MM.1S (cell line): Measurements from ENCODE around the gene TWF1.
A peak's percentile ranks its signal among the peaks of the same experiment; 100 is the strongest.

Experiments
- CTCF ChIP-seq: fragments of 300-600 bp; sonication (generic); IDR thresholded peaks from 2 replicates; pipeline ENCODE4 v1.5.1; 2016; ENCODE audit warnings: antibody characterized with exemption, low read length, mixed read lengths
- EZH2 ChIP-seq: fragments of 300-600 bp; sonication (generic); optimal IDR thresholded peaks from 2 replicates; pipeline ENCODE3; 2017; ENCODE audit warnings: low read depth, mild to moderate bottlenecking, antibody characterized with exemption, low read length, mixed read lengths
- EZH2phosphoT487 ChIP-seq: fragments of 300-600 bp; sonication (generic); IDR thresholded peaks from 2 replicates; pipeline ENCODE4 v1.6.1; 2018; ENCODE audit warnings: antibody characterized with exemption, low read length

- TF ChIP-seq EZH2, result no peak
- TF ChIP-seq CTCF, result peak; percentile 33
- no peak for TF ChIP-seq EZH2phosphoT487
Measured at GRCh38 chr12:43805860-43806736, at the start of gene TWF1.
